VCaP (cell line): ENCODE data around the gene NEU1.
A peak's percentile ranks its signal among the peaks of the same experiment; 100 is the strongest.

Source experiments
- H3K27ac ChIP-seq: fragments of 450-650 bp; 2 replicates; pipeline ENCODE4 v1.5.1; 2017
- TF ChIP-seq, protein P1 (sequence below): fragments of 450-650 bp; conservative IDR thresholded peaks from 2 replicates; pipeline ENCODE4 v1.5.1; 2017; ENCODE audit warnings: mild to moderate bottlenecking, moderate library complexity

Gene NEU1

DNA sequence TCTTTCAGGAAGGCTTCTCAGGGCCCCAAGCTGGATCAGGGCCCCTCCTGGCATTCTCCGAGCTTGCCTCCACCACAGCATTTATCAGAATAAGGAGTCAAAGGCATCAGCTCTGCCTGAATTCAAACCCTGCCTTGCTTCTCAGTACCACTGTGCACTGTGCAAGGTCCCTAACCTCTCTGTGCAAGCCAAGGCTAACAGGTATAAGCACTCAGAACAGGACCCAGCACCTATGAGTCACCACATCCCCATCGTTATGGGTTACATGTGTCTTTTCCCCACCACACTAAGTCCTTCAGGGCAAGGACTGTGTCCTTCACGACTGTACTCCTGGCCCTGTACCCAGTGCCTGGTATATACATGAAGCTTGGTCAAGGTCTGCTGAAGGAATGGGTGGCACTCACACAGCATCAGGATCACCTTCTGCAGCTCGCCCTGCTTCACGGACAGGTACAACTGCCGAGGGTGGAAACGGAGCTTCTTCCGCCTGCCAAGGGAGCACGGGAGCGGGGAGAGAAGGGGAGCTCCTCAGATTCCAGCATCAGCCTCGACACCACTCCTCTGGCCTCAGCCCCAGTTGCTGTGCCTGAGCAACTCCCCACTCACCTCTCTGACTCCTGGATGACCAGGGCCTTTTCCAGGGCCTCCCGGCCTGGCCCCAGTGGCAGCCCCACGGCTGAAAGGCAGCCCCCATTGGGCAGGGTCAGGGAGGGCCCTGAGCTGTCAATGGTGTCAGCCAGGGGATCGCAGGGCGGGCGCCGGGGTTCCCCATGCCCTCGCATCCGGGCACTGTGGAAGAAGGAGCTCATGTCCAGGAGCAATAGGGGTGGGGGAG is 24.8 kb upstream of the NEU1 start:
- TF ChIP-seq, protein P1, sequence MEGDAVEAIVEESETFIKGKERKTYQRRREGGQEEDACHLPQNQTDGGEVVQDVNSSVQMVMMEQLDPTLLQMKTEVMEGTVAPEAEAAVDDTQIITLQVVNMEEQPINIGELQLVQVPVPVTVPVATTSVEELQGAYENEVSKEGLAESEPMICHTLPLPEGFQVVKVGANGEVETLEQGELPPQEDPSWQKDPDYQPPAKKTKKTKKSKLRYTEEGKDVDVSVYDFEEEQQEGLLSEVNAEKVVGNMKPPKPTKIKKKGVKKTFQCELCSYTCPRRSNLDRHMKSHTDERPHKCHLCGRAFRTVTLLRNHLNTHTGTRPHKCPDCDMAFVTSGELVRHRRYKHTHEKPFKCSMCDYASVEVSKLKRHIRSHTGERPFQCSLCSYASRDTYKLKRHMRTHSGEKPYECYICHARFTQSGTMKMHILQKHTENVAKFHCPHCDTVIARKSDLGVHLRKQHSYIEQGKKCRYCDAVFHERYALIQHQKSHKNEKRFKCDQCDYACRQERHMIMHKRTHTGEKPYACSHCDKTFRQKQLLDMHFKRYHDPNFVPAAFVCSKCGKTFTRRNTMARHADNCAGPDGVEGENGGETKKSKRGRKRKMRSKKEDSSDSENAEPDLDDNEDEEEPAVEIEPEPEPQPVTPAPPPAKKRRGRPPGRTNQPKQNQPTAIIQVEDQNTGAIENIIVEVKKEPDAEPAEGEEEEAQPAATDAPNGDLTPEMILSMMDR, result no peak
- H3K27ac ChIP-seq, result no peak overlapping the region

DNA sequence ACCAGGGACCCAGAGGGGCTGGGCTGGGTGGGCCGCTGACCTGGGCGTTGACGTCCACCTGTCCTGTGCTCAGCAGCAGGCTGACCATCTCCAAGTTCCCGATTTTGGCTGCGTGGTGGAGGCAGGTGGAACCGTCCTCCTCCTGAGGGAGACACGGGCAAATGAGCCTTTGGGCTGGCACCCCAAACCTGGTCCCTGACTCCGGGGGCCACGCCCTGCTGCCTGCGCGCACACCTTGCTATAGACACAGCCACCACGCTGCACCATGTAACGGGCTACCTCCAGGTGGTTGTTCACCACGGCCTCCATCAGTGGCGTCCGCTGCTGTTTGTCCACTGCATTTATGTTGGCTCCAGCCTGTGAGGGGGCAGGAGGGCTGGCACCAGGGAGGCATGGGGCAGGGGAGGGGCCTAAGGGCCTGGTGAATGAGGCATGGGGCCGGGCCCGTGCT is 23.9 kb upstream of the NEU1 start:
- H3K27ac ChIP-seq, result no peak overlapping the region
- TF ChIP-seq, protein P1, result no peak

DNA sequence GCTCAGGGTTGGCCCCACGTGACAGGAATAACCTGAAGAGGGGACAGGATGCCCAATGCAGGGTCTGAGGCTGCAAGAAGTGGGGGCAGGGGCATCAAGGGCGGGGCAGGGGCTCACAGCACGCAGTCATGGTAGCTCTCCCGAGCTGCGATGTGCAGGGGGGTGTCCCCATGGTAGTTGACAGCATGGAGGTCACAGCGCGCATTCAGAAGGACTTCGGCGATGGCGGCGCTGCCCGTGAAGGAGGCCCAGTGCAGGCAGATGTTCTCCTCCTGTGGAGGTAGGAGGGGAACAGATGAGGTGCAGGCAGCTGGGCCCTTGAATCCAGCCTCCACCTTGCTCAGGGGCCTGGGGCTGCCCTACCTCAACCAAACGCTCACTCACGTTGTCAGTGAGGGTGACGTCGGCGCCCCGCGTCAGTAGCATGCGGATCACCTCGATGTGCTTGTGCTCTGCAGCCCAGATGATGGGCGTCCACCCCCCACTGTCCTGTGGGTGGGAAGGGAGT is 22.0 kb upstream of the NEU1 start:
- TF ChIP-seq, protein P1, result no peak
- H3K27ac ChIP-seq, result no peak overlapping the region

DNA sequence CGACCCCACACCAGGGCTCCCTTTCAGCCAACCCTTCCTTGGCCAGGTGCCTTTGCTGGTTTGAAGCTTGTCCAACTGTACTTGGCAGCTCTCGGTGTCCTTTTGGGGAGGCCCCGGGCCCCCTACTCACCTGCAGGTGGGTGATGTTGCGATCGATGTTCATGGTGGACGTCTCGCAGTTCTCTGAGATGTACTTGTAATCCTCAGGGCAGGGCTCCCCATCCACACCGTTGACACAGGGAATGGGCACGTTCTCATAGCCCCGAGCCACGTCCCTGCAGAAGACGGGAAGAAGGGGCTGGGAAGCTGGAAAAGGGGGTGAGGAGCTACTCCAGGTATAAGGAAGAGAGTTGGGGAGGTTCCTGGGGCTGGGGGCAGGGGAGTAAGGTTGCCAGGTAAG is 21.1 kb upstream of the NEU1 start:
- TF ChIP-seq, protein P1, result no peak
- no peak overlapping the region for H3K27ac ChIP-seq

DNA sequence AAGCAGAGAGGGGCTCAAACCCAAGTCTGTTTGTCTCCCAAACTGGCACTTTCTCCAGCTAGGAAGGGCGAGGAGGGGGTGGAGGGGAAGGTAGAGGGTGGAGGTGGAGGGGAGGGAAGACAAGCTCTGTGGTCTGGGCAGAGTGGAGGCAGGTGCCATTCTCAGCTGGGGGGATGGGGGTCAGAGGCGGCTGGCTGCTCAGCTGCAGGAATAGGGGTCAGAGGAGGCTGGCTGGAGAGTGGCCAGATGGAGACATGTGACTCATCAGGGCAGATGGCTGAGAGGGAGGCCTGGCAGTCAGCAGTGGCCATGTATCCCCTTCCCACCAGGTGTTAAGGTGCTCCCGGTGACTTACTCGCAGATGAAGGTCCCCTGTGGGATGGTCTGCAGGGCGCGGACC is 19.7 kb upstream of the NEU1 start:
- TF ChIP-seq, protein P1, result no peak
- no peak overlapping the region for H3K27ac ChIP-seq

DNA sequence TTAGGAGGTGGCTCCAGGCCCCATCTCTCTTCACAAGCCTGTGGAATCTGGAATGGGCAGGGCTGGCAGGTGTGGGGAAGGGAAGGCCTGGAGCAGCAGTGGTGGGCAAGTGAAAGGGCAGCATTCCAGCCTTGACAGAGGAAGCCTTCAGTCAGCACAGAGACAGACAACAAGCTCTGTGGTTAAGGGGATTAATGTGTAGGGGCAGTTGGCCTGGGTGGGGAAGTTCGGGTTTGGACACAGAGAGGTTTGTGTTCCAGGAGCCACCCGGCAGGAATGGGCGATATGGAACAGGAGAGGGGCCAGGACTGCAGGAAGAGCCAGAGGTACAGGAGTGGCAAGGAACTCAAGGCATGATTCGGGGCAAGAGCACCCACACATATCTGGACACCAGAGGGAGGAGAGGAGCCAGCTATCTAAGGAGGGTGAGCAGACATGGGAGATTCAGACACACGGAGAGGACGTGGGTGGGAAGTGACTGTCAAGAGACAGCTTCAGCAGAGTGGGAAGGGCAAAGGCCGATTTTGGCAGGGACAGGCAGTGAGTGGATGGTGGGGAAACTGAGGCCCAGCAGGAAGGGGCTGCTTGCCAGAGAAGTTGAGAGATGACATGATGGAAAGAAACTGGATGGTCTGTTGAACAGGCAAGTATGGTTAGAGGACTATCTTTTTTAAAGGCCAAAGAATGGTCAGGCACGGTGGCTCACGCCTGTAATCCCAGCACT is 18.7 kb upstream of the NEU1 start:
- TF ChIP-seq, protein P1, result no peak
- H3K27ac ChIP-seq, result peak overlapping the region; percentile 5; the same call in 1 of the 2 replicates

DNA sequence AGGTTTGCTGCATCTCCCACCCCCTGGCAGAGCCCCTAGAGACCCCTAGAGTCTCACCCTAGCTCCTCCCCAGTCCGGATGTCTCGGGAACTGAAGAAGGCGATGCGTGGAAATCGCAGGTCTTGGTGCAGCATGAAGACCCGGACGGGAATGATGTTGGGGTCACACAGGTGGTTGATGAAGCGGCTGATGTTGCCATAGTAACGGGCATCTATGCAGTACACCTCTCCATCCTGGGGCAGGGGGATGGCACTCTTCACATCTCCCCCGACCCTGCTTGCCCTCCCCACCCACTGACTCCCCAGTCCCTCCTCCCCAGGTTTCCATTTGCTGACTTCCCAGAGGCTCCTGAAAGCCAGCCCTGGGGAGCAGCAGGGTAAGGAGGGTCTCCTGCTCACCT is 18.0 kb upstream of the NEU1 start:
- TF ChIP-seq, protein P1, result no peak
- H3K27ac ChIP-seq, result peak overlapping the region; percentile 5; the same call in 1 of the 2 replicates
